Suprapubic skin (tissue), 4 donors: ENCODE measurements around the gene TIMM13. TPM values are rescaled to one million over a fixed set of nuclear protein-coding genes. Genes with fewer than 3 reads are reported as not detected.
"Not testable (repeated sequence)": the region's sequence is repeated elsewhere in the genome, so short reads cannot be mapped to it uniquely, and the experiment has no call there.

Source experiments
- DNase-seq, 2 donors: peaks; one replicate each; pipeline ENCODE4 v3.0.0-alpha.2; 2019; ENCODE audit warnings: low spot score in 2 of 2
- H3K27ac ChIP-seq: fragments of 200-600 bp; sonication (generic); one replicate; pipeline ENCODE4 v1.5.1; 2019
- H3K27me3 ChIP-seq: fragments of 200-600 bp; sonication (generic); one replicate; pipeline ENCODE4 v1.5.1; 2019
- H3K36me3 ChIP-seq: fragments of 200-600 bp; sonication (generic); one replicate; pipeline ENCODE4 v1.5.1; 2019
- H3K4me1 ChIP-seq: fragments of 200-600 bp; sonication (generic); one replicate; pipeline ENCODE4 v1.5.1; 2019
- H3K4me3 ChIP-seq: fragments of 200-600 bp; sonication (generic); one replicate; pipeline ENCODE4 v1.5.1; 2019; ENCODE audit warnings: mild to moderate bottlenecking
- H3K9me3 ChIP-seq: fragments of 200-600 bp; sonication (generic); one replicate; pipeline ENCODE4 v1.5.1; 2019
- EP300 ChIP-seq: sonication (generic); formaldehyde crosslinking; IDR thresholded peaks from one replicate; pipeline ENCODE4 v1.6.1; 2017; ENCODE audit warnings: antibody characterized with exemption
- POLR2A ChIP-seq, 2 donors: fragments of 450-650 bp; IDR thresholded peaks; one replicate each; pipeline ENCODE4 v1.6.1; 2017; ENCODE audit warnings: antibody characterized with exemption in 2 of 2, mild to moderate bottlenecking in 2 of 2, moderate library complexity in 2 of 2
- POLR2AphosphoS5 ChIP-seq, 3 donors: sonication (generic); formaldehyde crosslinking; IDR thresholded peaks; one replicate each; pipeline ENCODE4 v1.6.1; 2017; ENCODE audit warnings: antibody characterized with exemption in 3 of 3
- WGBS: methylation state at CpG from one replicate; pipeline ENCODE4 v1.1.5; 2018; 5-methylcytosine and 5-hydroxymethylcytosine counted together
- total RNA-seq, 4 donors: library from RNA; depleted of rRNA; stranded (reverse); fragments of >200 nt; gene quantifications; one replicate each; pipeline ENCODE4 v1.1.0, GENCODE V29; 2016
- TF ChIP-seq, protein P1 (sequence below), 2 donors: fragments of 200-600 bp in 1 of 2; fragments of 450-650 bp in 1 of 2; sonication (generic) in 1 of 2; IDR thresholded peaks; one replicate each; pipeline ENCODE4 v1.5.1; 2016 to 2019; ENCODE audit warnings: antibody characterized with exemption in 2 of 2, mild to moderate bottlenecking in 1 of 2, moderate library complexity in 1 of 2

The TIMM13 gene
- total RNA-seq, 4 donors from 2014 or later = 22.1 to 48.6 (median 46.6) TPM

DNA sequence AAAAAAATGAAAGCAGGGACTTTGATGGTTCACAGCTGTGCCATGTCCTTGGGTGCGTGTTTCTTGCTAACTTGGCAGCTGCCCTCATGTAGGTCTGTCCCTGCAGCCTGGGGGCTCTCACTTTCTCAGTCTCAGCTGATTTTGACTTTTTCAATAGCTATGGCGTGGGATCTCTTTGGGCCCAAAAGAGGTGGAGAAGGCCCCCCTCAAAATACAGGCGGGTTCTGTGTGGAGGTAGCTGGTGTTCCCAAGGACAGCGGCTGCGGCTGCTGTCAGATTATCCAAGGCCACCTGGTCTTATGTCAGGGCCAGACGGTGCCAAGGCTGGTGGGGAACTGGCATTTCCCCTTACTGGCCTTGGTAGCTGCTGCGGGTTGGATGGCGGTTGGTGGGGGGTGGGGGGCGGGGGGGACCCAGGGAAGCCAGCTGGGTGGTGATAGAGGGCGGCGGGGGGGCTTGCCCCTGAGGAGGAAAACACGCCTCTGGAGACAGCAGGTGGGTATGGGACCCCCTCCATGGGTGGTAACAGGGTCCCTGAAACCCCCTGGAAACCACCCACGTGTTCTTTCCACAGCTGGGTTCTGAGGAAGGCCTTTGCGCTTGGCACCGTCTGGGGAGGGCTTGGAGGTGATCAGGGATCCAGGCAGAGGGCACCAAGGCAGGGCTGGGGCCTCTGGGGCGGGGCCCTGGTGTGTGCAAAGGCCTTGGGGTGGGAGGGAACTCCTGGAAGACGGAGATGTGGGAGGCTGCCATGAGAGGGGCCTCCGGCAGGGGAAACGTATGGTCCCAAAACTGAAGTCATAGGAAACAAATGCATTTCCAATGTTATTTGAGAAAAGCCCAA, 4.1 kb downstream of the TIMM13 start:
- no peak for TF ChIP-seq POLR2AphosphoS5 (IDR thresholded peaks at IDR 0.05)
- TF ChIP-seq EP300 = no peak
- TF ChIP-seq, protein P1, sequence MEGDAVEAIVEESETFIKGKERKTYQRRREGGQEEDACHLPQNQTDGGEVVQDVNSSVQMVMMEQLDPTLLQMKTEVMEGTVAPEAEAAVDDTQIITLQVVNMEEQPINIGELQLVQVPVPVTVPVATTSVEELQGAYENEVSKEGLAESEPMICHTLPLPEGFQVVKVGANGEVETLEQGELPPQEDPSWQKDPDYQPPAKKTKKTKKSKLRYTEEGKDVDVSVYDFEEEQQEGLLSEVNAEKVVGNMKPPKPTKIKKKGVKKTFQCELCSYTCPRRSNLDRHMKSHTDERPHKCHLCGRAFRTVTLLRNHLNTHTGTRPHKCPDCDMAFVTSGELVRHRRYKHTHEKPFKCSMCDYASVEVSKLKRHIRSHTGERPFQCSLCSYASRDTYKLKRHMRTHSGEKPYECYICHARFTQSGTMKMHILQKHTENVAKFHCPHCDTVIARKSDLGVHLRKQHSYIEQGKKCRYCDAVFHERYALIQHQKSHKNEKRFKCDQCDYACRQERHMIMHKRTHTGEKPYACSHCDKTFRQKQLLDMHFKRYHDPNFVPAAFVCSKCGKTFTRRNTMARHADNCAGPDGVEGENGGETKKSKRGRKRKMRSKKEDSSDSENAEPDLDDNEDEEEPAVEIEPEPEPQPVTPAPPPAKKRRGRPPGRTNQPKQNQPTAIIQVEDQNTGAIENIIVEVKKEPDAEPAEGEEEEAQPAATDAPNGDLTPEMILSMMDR (IDR thresholded peaks at IDR 0.05) = no peak
- no peak for TF ChIP-seq POLR2A (IDR thresholded peaks at IDR 0.05)
- no peak for DNase-seq
- 84% methylated on average over 19 of the region's 19 CpGs for WGBS

DNA sequence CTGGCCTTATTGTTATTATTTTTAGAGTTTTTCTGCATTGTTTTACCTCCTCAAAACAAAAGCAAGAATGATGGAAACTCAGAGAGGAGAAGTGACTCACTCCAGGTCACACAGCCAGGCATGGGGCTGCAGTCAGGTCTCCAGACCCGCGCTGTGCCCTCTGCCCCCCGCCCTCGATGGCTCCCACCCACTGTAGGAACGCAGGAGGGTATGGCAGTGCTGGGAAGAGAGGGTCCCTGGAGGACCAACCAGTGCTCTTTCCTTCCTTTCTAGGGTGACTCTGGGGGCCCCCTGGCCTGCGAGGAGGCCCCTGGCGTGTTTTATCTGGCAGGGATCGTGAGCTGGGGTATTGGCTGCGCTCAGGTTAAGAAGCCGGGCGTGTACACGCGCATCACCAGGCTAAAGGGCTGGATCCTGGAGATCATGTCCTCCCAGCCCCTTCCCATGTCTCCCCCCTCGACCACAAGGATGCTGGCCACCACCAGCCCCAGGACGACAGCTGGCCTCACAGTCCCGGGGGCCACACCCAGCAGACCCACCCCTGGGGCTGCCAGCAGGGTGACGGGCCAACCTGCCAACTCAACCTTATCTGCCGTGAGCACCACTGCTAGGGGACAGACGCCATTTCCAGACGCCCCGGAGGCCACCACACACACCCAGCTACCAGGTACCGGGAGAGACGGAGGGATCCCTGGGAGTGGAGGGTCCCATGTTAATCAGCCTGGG, 5.6 kb downstream of the TIMM13 start:
- Histone ChIP-seq H3K4me3 (no peak overlapping the region), H3K36me3 (peaks cover 17% of the 10 kb centered on the region), H3K9me3 (no peaks in the 10 kb centered on the region), H3K27me3 (no peaks in the 10 kb centered on the region), H3K4me1 (peaks cover 23% of the 10 kb centered on the region), H3K27ac (no peak overlapping the region)
- TF ChIP-seq EP300 = no peak
- no peak for TF ChIP-seq POLR2AphosphoS5 (IDR thresholded peaks at IDR 0.05)
- TF ChIP-seq, protein P1 (IDR thresholded peaks at IDR 0.05) = no peak
- TF ChIP-seq POLR2A (IDR thresholded peaks at IDR 0.05) = no peak
- DNase-seq = no peak
- WGBS = 88% methylated on average over 17 of the region's 23 CpGs

More for the DNA sequence above, 4.1 kb downstream of the TIMM13 start:
- no peak overlapping the region for H3K27ac ChIP-seq
- no peak overlapping the region for H3K4me3 ChIP-seq
- peaks cover 34% of the 10 kb centered on the region for H3K4me1 ChIP-seq
- peaks cover 8% of the 10 kb centered on the region for H3K36me3 ChIP-seq
- no peaks in the 10 kb centered on the region for H3K27me3 ChIP-seq
- H3K9me3 ChIP-seq = no peaks in the 10 kb centered on the region

DNA sequence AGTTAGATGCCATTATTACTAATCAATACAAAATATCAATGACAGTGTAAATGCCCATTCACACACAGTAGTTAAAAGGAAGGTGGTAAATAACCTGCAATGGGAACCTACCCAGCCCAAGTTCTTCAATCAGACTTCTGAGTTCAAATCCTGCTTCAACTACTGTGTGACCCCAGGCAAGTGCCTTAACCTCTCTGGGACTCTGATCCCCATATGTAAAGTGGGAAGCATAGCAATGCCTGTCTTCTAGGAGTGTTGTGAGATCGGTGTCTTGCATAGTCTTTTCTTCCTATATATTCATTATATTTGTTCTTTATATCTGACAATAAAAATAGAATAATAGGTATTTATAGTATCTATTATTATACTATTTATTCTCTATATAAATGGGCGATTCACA, 6.9 kb downstream of the TIMM13 start:
- Histone ChIP-seq H3K27ac (no peak overlapping the region), H3K36me3 (peaks cover 22% of the 10 kb centered on the region), H3K27me3 (no peaks in the 10 kb centered on the region), H3K4me1 (peaks cover 10% of the 10 kb centered on the region), H3K9me3 (no peaks in the 10 kb centered on the region), H3K4me3 (no peak overlapping the region)
- TF ChIP-seq POLR2A (IDR thresholded peaks at IDR 0.05) (no peak), POLR2AphosphoS5 (IDR thresholded peaks at IDR 0.05) (no peak), EP300 (no peak)
- TF ChIP-seq, protein P1 (IDR thresholded peaks at IDR 0.05) = no peak
- DNase-seq = no peak
- WGBS = 94% methylated on average over 2 of the region's 2 CpGs

DNA sequence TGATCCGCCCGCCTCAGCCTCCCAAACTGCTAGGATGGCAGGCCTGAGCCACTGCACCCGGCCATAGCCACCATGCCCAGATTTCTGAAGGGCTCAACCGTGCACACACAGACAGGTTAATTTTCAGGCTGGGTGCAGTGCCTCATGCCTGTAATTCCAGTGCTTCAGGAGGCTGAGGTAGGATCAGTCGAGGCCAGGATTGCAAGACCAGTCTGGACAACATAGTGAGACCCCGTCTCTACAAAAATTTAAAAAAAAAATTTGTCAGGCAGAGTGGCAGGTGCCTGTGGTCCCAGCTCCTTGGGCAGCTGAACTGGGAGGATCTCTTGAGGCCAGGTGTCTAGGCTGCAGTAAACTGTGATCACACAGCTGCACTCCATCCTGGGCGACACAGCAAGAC, 7.6 kb downstream of the TIMM13 start:
- no peak for DNase-seq
- 92% methylated on average over 7 of the region's 7 CpGs for WGBS
- Histone ChIP-seq H3K36me3 (peaks cover 22% of the 10 kb centered on the region), H3K9me3 (no peaks in the 10 kb centered on the region), H3K27ac (no peak overlapping the region), H3K4me3 (no peak overlapping the region), H3K4me1 (peaks cover 3% of the 10 kb centered on the region), H3K27me3 (no peaks in the 10 kb centered on the region)
- TF ChIP-seq EP300 = no peak
- TF ChIP-seq, protein P1 (IDR thresholded peaks at IDR 0.05) = no peak
- no peak for TF ChIP-seq POLR2A (IDR thresholded peaks at IDR 0.05)
- no peak for TF ChIP-seq POLR2AphosphoS5 (IDR thresholded peaks at IDR 0.05)

DNA sequence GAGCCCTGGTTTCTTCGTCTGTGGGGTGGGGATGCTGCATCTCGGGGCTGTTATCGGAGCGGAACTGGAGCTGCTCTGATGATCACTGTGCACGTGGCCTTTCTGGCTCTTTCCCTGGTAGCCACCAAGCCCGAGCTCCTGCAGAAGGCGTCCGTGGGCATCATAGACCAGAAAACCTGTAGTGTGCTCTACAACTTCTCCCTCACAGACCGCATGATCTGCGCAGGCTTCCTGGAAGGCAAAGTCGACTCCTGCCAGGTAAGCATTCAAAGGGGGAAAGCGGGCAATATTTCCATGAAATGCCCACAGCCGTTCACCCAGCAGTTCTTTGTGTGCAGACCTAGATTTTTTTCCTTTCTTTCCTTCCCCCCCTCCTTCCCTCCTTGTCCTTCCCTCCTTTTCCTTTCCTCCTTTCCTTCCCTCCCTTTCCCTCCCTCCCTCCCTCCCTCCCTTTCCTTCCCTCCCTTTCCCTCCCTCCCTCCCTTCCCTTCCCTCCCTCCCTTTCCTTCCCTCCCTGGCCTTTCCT, 9.4 kb downstream of the TIMM13 start:
- TF ChIP-seq POLR2A (IDR thresholded peaks at IDR 0.05) (no peak), EP300 (no peak), POLR2AphosphoS5 (IDR thresholded peaks at IDR 0.05) (no peak)
- TF ChIP-seq, protein P1 (IDR thresholded peaks at IDR 0.05) = no peak
- no peak overlapping the region for H3K4me3 ChIP-seq
- no peaks in the 10 kb centered on the region for H3K9me3 ChIP-seq
- H3K27me3 ChIP-seq = no peaks in the 10 kb centered on the region
- H3K4me1 ChIP-seq = no peaks in the 10 kb centered on the region
- no peak for DNase-seq
- no peak overlapping the region for H3K27ac ChIP-seq
- WGBS = 84% methylated on average over 11 of the region's 13 CpGs
- H3K36me3 ChIP-seq = peaks cover 15% of the 10 kb centered on the region

DNA sequence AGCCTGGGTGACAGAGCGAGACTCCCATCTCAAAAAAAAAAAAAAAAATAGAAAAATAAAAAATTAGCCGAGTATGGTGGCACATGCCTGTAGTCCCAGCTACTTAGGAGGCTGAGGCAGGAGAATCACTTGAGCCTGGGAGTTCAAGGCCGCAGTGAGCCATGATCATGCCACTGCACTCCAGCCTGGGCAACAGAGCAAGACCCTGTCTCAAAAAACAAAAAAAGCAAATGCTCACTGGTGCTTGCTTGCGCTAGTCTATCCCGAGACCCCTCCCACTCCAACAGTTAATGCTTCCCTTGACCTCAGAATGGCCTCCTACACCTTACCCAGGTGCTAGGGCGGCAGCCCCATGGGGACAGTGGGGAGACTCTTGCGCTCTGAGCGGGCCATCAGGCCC, 9.9 kb downstream of the TIMM13 start:
- not testable (repeated sequence) for H3K4me1 ChIP-seq, H3K9me3 ChIP-seq, DNase-seq, H3K4me3 ChIP-seq, H3K27ac ChIP-seq, H3K27me3 ChIP-seq
- peaks cover 15% of the 10 kb centered on the region for H3K36me3 ChIP-seq
- 98% methylated on average over 8 of the region's 8 CpGs for WGBS
